ENCODE data around the gene TRMT11. TPM values are rescaled to one million over a fixed set of nuclear protein-coding genes. Genes with fewer than 3 reads are reported as not detected.
"Not testable (repeated sequence)": the region's sequence is repeated elsewhere in the genome, so short reads cannot be mapped to it uniquely, and the experiment has no call there.

Gene TRMT11
- total and polyA plus RNA-seq, 8 donors: 7.0 to 124 (median 49.9) TPM

DNA sequence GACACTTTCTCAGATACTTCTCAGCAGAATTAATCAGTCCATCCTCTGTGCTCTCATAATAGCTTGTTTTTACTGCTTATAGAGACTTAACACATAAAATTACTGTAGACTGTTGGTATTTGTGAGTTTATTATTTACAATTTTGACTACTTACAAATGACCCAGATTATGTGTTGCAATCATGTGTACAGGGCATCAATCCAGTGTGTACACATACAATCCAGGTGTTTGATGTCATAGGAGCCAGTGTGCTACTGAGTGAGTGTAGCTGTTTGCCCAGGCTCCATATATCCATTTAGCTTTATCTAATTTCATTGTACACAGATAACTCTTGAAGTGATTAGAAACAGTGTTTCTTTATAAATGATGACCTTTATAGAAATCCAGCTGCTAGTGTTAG is 31.3 kb downstream of the TRMT11 start:
- no peaks in the 10 kb centered on the region for H3K27me3 ChIP-seq
- peak in 1 of 2 donors; percentile 31 for DNase-seq
- peaks cover 14 to 88% (median 77%) of the 10 kb centered on the region in 4 donors for H3K36me3 ChIP-seq
- H3K9me3 ChIP-seq: no peaks in the 10 kb centered on the region
- H3K4me1 ChIP-seq: peaks cover 0 to 35% (median 14%) of the 10 kb centered on the region in 4 donors
- no peak overlapping the region for H3K4me3 ChIP-seq
- TF ChIP-seq, protein P1, sequence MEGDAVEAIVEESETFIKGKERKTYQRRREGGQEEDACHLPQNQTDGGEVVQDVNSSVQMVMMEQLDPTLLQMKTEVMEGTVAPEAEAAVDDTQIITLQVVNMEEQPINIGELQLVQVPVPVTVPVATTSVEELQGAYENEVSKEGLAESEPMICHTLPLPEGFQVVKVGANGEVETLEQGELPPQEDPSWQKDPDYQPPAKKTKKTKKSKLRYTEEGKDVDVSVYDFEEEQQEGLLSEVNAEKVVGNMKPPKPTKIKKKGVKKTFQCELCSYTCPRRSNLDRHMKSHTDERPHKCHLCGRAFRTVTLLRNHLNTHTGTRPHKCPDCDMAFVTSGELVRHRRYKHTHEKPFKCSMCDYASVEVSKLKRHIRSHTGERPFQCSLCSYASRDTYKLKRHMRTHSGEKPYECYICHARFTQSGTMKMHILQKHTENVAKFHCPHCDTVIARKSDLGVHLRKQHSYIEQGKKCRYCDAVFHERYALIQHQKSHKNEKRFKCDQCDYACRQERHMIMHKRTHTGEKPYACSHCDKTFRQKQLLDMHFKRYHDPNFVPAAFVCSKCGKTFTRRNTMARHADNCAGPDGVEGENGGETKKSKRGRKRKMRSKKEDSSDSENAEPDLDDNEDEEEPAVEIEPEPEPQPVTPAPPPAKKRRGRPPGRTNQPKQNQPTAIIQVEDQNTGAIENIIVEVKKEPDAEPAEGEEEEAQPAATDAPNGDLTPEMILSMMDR (IDR thresholded peaks at IDR 0.05): no peak
- TF ChIP-seq POLR2AphosphoS5 (IDR thresholded peaks at IDR 0.05) (peak in 1 of 3 donors; percentile 31), EP300 (IDR thresholded peaks at IDR 0.05) (no peak), POLR2A (IDR thresholded peaks at IDR 0.05) (no peak)
- H3K27ac ChIP-seq: no peak overlapping the region
- intact Hi-C loops (cut with DNase I; ENCODE audit: low total_unique reads): no loop called here

DNA sequence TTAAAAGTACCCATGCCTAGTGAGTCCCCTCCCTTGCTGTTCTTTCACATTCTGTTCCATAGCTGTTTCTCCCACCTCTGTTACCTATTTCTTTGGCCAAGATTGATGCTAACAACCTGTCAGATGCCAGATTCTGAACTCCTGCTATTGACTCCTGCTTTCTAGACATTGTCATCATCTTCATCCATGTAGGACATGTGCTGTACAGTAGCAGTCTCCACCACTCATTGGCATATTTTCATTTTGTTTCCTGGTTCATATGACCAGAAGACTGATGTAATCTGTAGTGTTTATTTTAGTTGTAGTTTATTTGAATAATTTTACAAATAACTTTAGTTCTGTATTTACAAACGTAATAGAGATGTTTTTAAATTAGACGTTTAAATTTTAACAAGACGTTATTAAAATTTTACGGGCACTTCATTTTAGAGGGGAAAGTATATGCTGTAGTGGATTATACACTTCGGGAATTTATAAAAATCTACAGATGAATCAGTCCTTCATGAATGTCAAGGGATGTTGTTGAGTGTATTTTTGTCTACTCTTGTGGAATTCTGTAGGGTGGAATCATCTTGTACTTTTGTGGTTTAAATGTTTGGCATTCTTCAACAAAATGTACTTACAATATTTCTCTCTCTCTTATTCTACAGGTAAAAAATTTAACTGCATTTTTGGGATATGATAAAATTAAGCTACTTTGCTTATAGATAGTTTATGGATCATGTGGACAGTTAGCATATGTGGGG is 34.1 kb downstream of the TRMT11 start:
- no peaks in the 10 kb centered on the region for H3K9me3 ChIP-seq
- no peak overlapping the region for H3K27ac ChIP-seq
- no peak overlapping the region for H3K4me3 ChIP-seq
- H3K36me3 ChIP-seq: peaks cover 14 to 78% (median 72%) of the 10 kb centered on the region in 4 donors
- peaks cover 0 to 34% (median 6%) of the 10 kb centered on the region in 4 donors for H3K4me1 ChIP-seq
- H3K27me3 ChIP-seq: no peaks in the 10 kb centered on the region
- intact Hi-C loops (cut with DNase I; ENCODE audit: low total_unique reads): no loop called here
- DNase-seq: no peak
- 95 to 98% (median 96%) methylated on average over 5 of the region's 5 CpGs for WGBS, 5 donors
- TF ChIP-seq, protein P1 (IDR thresholded peaks at IDR 0.05): no peak
- TF ChIP-seq EP300 (IDR thresholded peaks at IDR 0.05): no peak

DNA sequence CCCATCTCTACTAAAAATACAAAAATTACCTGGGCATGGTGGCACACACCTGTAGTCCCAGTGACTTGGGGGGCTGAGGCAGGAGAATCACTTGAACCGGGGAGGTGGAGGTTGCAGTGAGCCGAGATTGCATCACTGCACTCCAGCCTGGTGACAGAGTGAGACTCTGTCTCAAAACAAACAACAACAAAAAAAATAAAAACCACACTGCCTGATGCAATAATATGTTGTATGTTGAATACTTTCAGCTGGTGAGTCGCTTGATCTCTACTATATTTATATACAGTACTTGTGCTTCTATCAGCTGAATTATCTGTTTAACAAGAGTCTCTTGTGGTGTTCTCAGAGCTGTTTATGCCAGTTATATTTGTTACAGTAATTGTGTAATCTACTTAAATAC is 37.1 kb downstream of the TRMT11 start:
- H3K4me3 ChIP-seq: not testable (repeated sequence)

DNA sequence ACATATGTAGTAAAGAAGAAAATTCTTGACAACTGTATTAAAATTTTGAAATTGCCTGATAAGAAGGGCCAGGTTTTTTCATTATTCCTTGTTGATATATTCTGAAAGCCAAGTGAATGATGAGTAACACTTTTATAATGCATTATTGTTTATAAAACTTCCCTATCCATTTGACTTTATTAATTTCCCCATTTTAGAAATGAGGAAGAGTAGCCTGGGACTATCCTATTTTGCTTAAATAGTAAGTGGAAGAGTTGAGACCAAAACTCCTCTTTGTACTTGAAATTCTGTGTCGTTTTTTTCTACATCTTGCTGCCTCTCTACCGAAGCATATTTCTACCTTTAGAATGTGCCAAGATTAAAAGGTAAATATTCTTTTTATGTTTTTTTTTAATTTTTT is 39.7 kb downstream of the TRMT11 start:
- no peaks in the 10 kb centered on the region for H3K9me3 ChIP-seq
- H3K4me3 ChIP-seq: no peak overlapping the region
- intact Hi-C loops (cut with DNase I; ENCODE audit: low total_unique reads): no loop called here

More for the DNA sequence above, 37.1 kb downstream of the TRMT11 start:
- H3K27me3 ChIP-seq; DNase-seq; H3K9me3 ChIP-seq; H3K27ac ChIP-seq; intact Hi-C loops (cut with DNase I; ENCODE audit: low total_unique reads): not testable (repeated sequence)
- 87 to 95% (median 89%) methylated on average over 3 of the region's 3 CpGs for WGBS, 5 donors
- peaks cover 0 to 18% (median 0%) of the 10 kb centered on the region in 4 donors for H3K4me1 ChIP-seq
- H3K36me3 ChIP-seq: peaks cover 14 to 76% (median 74%) of the 10 kb centered on the region in 4 donors

More for the DNA sequence above, 39.7 kb downstream of the TRMT11 start:
- Histone ChIP-seq H3K36me3 (peaks cover 10 to 59% (median 50%) of the 10 kb centered on the region in 4 donors), H3K4me1 (peaks cover 0 to 13% (median 2%) of the 10 kb centered on the region in 4 donors), H3K27me3 (no peaks in the 10 kb centered on the region), H3K27ac (no peak overlapping the region)
- 79 to 93% (median 88%) methylated on average over 2 of the region's 2 CpGs for WGBS, 5 donors
- DNase-seq: no peak
- TF ChIP-seq, protein P1 (IDR thresholded peaks at IDR 0.05): no peak
- TF ChIP-seq POLR2AphosphoS5 (IDR thresholded peaks at IDR 0.05): no peak
- TF ChIP-seq EP300 (IDR thresholded peaks at IDR 0.05): no peak
- no peak for TF ChIP-seq POLR2A (IDR thresholded peaks at IDR 0.05)
